SK-N-SH (cell line): ENCODE results near the gene DTD2.

Experiments
- EZH2phosphoT487 ChIP-seq: fragments of 200-600 bp; sonication (generic); IDR thresholded peaks from 2 replicates; pipeline ENCODE4 v1.6.1; 2017; ENCODE audit warnings: low read depth, mixed run types, mild to moderate bottlenecking, antibody characterized with exemption, moderate library complexity, borderline replicate concordance
- FOXM1 ChIP-seq: IDR thresholded peaks from 2 replicates; pipeline ENCODE4 v1.4.0; 2012; ENCODE audit warnings: low read depth, mild to moderate bottlenecking
- JUND ChIP-seq: IDR thresholded peaks from 2 replicates; pipeline ENCODE4 v1.4.0; 2012
- POLR2AphosphoS5 ChIP-seq: IDR thresholded peaks from 2 replicates; pipeline ENCODE4 v1.6.1; 2012; ENCODE audit warnings: low read depth, low read length
- TAF1 ChIP-seq: IDR thresholded peaks from 2 replicates; pipeline ENCODE4 v1.6.1; 2012; ENCODE audit warnings: low read depth, mild to moderate bottlenecking, low read length, moderate library complexity, borderline replicate concordance
- TF ChIP-seq, protein P1 (sequence below): fragments of 200-600 bp; sonication (generic); IDR thresholded peaks from 2 replicates; pipeline ENCODE4 v1.6.1; 2017; ENCODE audit warnings: antibody characterized with exemption, mild to moderate bottlenecking, moderate library complexity
- TF ChIP-seq, protein P2 (sequence below): IDR thresholded peaks from 2 replicates; pipeline ENCODE4 v1.4.0; 2012; ENCODE audit warnings: low read depth

DNA sequence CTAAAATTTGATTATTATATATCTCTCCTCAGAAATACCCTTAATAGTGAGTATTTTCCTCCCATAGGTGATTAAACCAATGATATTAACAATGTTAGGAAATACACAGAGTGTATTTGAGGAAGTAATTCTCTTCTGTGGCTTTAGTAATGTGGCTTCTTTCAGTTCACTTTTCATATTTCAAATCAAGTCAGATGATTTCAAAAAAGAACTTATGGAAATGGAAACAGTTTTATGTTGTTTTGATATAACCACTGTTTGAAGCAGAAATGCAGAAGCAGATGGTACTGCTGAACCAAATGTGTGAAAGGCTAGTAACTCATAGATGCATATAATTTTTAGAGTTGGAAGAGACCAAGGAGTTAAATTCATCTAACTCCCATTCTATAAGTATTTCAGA lies 32.4 kb upstream of the DTD2 start:
- TF ChIP-seq, protein P1, sequence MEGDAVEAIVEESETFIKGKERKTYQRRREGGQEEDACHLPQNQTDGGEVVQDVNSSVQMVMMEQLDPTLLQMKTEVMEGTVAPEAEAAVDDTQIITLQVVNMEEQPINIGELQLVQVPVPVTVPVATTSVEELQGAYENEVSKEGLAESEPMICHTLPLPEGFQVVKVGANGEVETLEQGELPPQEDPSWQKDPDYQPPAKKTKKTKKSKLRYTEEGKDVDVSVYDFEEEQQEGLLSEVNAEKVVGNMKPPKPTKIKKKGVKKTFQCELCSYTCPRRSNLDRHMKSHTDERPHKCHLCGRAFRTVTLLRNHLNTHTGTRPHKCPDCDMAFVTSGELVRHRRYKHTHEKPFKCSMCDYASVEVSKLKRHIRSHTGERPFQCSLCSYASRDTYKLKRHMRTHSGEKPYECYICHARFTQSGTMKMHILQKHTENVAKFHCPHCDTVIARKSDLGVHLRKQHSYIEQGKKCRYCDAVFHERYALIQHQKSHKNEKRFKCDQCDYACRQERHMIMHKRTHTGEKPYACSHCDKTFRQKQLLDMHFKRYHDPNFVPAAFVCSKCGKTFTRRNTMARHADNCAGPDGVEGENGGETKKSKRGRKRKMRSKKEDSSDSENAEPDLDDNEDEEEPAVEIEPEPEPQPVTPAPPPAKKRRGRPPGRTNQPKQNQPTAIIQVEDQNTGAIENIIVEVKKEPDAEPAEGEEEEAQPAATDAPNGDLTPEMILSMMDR: no peak
- TF ChIP-seq TAF1 (no peak), EZH2phosphoT487 (no peak), FOXM1 (no peak), JUND (no peak), POLR2AphosphoS5 (no peak)
- TF ChIP-seq, protein P2, sequence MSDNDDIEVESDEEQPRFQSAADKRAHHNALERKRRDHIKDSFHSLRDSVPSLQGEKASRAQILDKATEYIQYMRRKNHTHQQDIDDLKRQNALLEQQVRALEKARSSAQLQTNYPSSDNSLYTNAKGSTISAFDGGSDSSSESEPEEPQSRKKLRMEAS: no peak
